K562 (cell line): ENCODE results near the gene H3-3A. TPM values are rescaled to one million over a fixed set of nuclear protein-coding genes. Genes with fewer than 3 reads are reported as not detected.

Source experiments
- ATAC-seq: fragments of 200-7000 bp; cut with Tn5 transposase; 3 replicates; pipeline ENCODE4 v1.9.1; 2020; ENCODE audit warnings: moderate library complexity
- BruUV-seq: library from RNA; stranded (reverse); fragments of 400-500 nt; replicated peaks from 2 replicates; lab custom pipeline; 2021; lab: Mats Ljungman, UMichigan
- CTCF ChIA-PET: fragments of 300-600 bp; formaldehyde crosslinking; extraction: SDS; loops from one replicate; lab custom pipeline; 2021; ENCODE audit warnings: low intra/inter-chr PET ratio; lab: Yijun Ruan, JAX
- POLR2A ChIA-PET: fragments of 300-600, 350-650 bp; sonication (Branson Sonifier 250); formaldehyde crosslinking; extraction: SDS; loops from one replicate; lab custom pipeline; 2021; ENCODE audit warnings: antibody characterized with exemption, inconsistent platforms; lab: Yijun Ruan, JAX
- DNase-seq, 4 experiments: peaks; one replicate each; pipeline versions ENCODE4 v3.0.0 to v3.0.0-alpha.2; 2011 to 2018; ENCODE audit warnings: low spot score in 3 of 4, mixed read lengths in 3 of 4; ENCODE audit errors: extremely low read depth in 1 of 4
- FAIRE-seq: peaks from 2 replicates; lab custom pipeline; 2011; peaks lifted over from hg19 to GRCh38; lab: Jason Lieb, UNC
- H2AFZ ChIP-seq: 2 replicates; pipeline ENCODE4 v1.6.0; 2011; ENCODE audit warnings: low read depth, low read length, control low read depth, inconsistent platforms
- H3K27ac ChIP-seq: fragments of 200-600 bp; 3 replicates; pipeline ENCODE4 v1.8.0; 2011; ENCODE audit warnings: low read depth, mild to moderate bottlenecking, control low read depth, inconsistent platforms, low read length, moderate library complexity, mixed read lengths; ENCODE audit errors: extremely low read depth
- H3K27me3 ChIP-seq, 2 experiments: fragments of 300-600 bp in 1 of 2; 2 replicates in 1 of 2; 3 replicates in 1 of 2; pipeline versions ENCODE4 v1.6.0 to v1.8.0; 2011; ENCODE audit warnings: inconsistent platforms in 2 of 2, low read length in 2 of 2, mild to moderate bottlenecking in 1 of 2, mixed read lengths in 1 of 2, moderate library complexity in 1 of 2; ENCODE audit not compliant: control insufficient read depth in 2 of 2, insufficient read depth in 2 of 2
- H3K36me3 ChIP-seq: fragments of 300-600 bp; 3 replicates; pipeline ENCODE4 v1.8.0; 2011; ENCODE audit warnings: mild to moderate bottlenecking, low read length, inconsistent platforms; ENCODE audit not compliant: control insufficient read depth, insufficient read depth
- H3K4me1 ChIP-seq, 2 experiments: fragments of 200-600 bp in 1 of 2; replicated peaks in 1 of 2; 2 replicates in 1 of 2; 3 replicates in 1 of 2; pipeline versions ENCODE4 v1.5.1 to v1.8.0; 2011; ENCODE audit warnings: inconsistent platforms in 2 of 2, low read length in 2 of 2, mild to moderate bottlenecking in 1 of 2, mixed read lengths in 1 of 2, moderate library complexity in 1 of 2; ENCODE audit not compliant: control insufficient read depth in 2 of 2, insufficient read depth in 2 of 2
- H3K4me2 ChIP-seq: 2 replicates; pipeline ENCODE4 v1.6.1; 2011; ENCODE audit warnings: low read length, control low read depth, inconsistent platforms, mixed read lengths; ENCODE audit not compliant: insufficient read depth
- H3K4me3 ChIP-seq: fragments of 200-600 bp; sonication (generic), shearing (Covaris generic); 2 replicates; pipeline ENCODE4 v1.5.1; 2016; ENCODE audit warnings: control low read depth, inconsistent platforms
- H3K79me2 ChIP-seq: fragments of 200-600 bp; 3 replicates; pipeline ENCODE4 v1.8.0; 2011; ENCODE audit warnings: low read length, inconsistent platforms; ENCODE audit not compliant: control insufficient read depth, insufficient read depth
- H3K9ac ChIP-seq, 2 experiments: 2 replicates each; pipeline versions ENCODE4 v1.6.0 to v1.6.1; 2011; ENCODE audit warnings: low read depth in 2 of 2, low read length in 2 of 2, control low read depth in 1 of 2, inconsistent platforms in 1 of 2, mild to moderate bottlenecking in 1 of 2, mixed read lengths in 1 of 2; ENCODE audit not compliant: insufficient read depth in 1 of 2
- H3K9me1 ChIP-seq: one replicate; pipeline ENCODE4 v1.6.0; 2011; ENCODE audit warnings: inconsistent platforms, mild to moderate bottlenecking, low read length, moderate library complexity; ENCODE audit not compliant: control insufficient read depth, insufficient read depth
- H3K9me3 ChIP-seq: replicated peaks from 2 replicates; pipeline ENCODE4 v1.5.1; 2011; ENCODE audit warnings: low read depth, low read length, inconsistent platforms; ENCODE audit not compliant: control insufficient read depth, insufficient read depth
- H4K20me1 ChIP-seq: replicated peaks from 2 replicates; pipeline ENCODE4 v1.6.1; 2011; ENCODE audit warnings: low read length, inconsistent platforms, mixed read lengths; ENCODE audit not compliant: control insufficient read depth, insufficient read depth
- CBX3 ChIP-seq, 2 experiments: IDR thresholded peaks; 1 replicate in 1 of 2; 2 replicates in 1 of 2; pipeline ENCODE4 v1.6.1; 2012; ENCODE audit warnings: inconsistent platforms in 2 of 2, low read length in 2 of 2, borderline replicate concordance in 1 of 2, control low read depth in 1 of 2
- EZH2 ChIP-seq: IDR thresholded peaks from 2 replicates; pipeline ENCODE4 v1.6.1; 2012; ENCODE audit warnings: low read depth, mild to moderate bottlenecking, inconsistent platforms, low read length, borderline replicate concordance
- TRIM24 ChIP-seq, 2 experiments: fragments of 450-650 bp; IDR thresholded peaks; 2 replicates each; pipeline ENCODE4 v1.6.1; 2016
- TRIM28 ChIP-seq: fragments of 450-650 bp; IDR thresholded peaks from 2 replicates; pipeline ENCODE4 v1.6.1; 2017
- ZNF316 ChIP-seq: fragments of 450-650 bp; IDR thresholded peaks from 2 replicates; pipeline ENCODE4 v1.6.1; 2016
- ZNF740 ChIP-seq, 3 experiments: fragments of 200-800 bp in 1 of 3; sonication (Bioruptor generic) in 1 of 3; sonication (generic) in 1 of 3; formaldehyde crosslinking in 1 of 3; IDR thresholded peaks; 2 replicates each; pipeline versions ENCODE4 v1.6.1 to v1.8.0; 2016 to 2022; ENCODE audit warnings: mild to moderate bottlenecking in 2 of 3, missing compliant biosample characterization in 2 of 3, missing genetic modification characterization in 2 of 3, missing genetic modification reagents in 1 of 3
- WGBS: fragments of 100-300 bp; shearing (Covaris generic); methylation state at CpG from one replicate; pipeline ENCODE4 v1.1.6; 2016; ENCODE audit warnings: low coverage, mixed read lengths; ENCODE audit not compliant: insufficient coverage; ENCODE audit errors: missing lambda C conversion rate; 5-methylcytosine and 5-hydroxymethylcytosine counted together
- in situ Hi-C: fragments of 300-500 bp; cut with MboI; formaldehyde crosslinking; loops from 4 replicates; pipeline ENCODE4 v1.15.0; 2018; ENCODE audit warnings: inconsistent platforms, mixed read lengths
- intact Hi-C: fragments of 100-400 bp; cut with micrococcal nuclease; formaldehyde crosslinking; loops from 2 replicates; pipeline ENCODE4 v1.14.2; 2022
- polyA plus RNA-seq, 8 experiments: library from polyadenylated mRNA; depleted of rRNA in 4 of 8; stranded (reverse) in 5 of 8; unstranded in 3 of 8; fragments of >200 nt; fragmentation: Nextera tagmentation in 2 of 8; fragmentation: Illumina TruSeq in 1 of 8; extraction: Ambion mirVana in 2 of 8; extraction: Trizol in 1 of 8; gene quantifications; 2 replicates each; pipeline versions ENCODE4 v1.2.1 to v1.2.3, GENCODE V29; 2011 to 2014; ENCODE audit warnings: inconsistent platforms in 1 of 8, missing spikeins in 1 of 8
- total RNA-seq, 7 experiments: library from RNA; depleted of rRNA in 6 of 7; stranded (reverse); fragments of >200 nt in 6 of 7; fragmentation: Illumina TruSeq in 2 of 7; extraction: Trizol in 2 of 7; gene quantifications; 2 replicates each; pipeline versions ENCODE4 v1.2.1 to v1.2.3, GENCODE V29; 2011 to 2021; ENCODE audit warnings: low replicate concordance in 1 of 7

H3-3A gene
- total and polyA plus RNA-seq, 9 of the 15 experiments (the other 6 are each of a cell fraction or from before 2014, with no cell fraction given) = 426 to 1,083 (median 591) TPM

GRCh38 chr1:226060427-226060826 lies 2.1 kb upstream of the H3-3A start:
- no TSS peak for BruUV-seq
- Histone ChIP-seq H3K9me3 (no peaks in the 10 kb centered on the region; the same call in 1 of the 2 replicates), H3K79me2 (peaks cover 39% of the 10 kb centered on the region), H3K4me1 (peaks cover 7 to 11% of the 10 kb centered on the region in 2 experiments; a peak in 4 of 5 replicates), H2AFZ (no peak overlapping the region), H3K27ac (no peak overlapping the region), H3K9ac (no peak overlapping the region; a peak in 1 of 4 replicates), H3K4me2 (no peak overlapping the region), H3K9me1 (peaks cover 4% of the 10 kb centered on the region), H3K36me3 (peaks cover 10% of the 10 kb centered on the region), H3K27me3 (no peaks in the 10 kb centered on the region), H4K20me1 (peaks cover 17% of the 10 kb centered on the region), H3K4me3 (no peak overlapping the region)
- ATAC-seq (no peak), DNase-seq (no peak), FAIRE-seq (no peak)
- in situ Hi-C loops (no loop called here), intact Hi-C loops (loop anchor here (5.0 kb wide), 3 partner anchors 133 to 248 kb away; partner anchors contain the start of gene EPHX1)
- CTCF ChIA-PET = no interaction called here
- POLR2A ChIA-PET = interaction anchor here (0.6 to 3.9 kb wide), 7 partner anchors 8 to 197 kb away, joined by 3 to 100 read pairs (median 9); partner anchors contain the start of gene SDE2
- TF ChIP-seq ZNF740 (CRISPR knock-in tag; IDR thresholded peaks at IDR 0.05) = no peak
- TF ChIP-seq ZNF740 (tag; IDR thresholded peaks at IDR 0.05) = no peak
- TF ChIP-seq TRIM28 = peak; percentile 57
- no peak for TF ChIP-seq EZH2
- TF ChIP-seq ZNF316 = peak; percentile 85
- 0 out of 3 replicates have a peak, but pooled peaks of 1 of the 2 experiments have one; percentile 45 for TF ChIP-seq CBX3 (IDR thresholded peaks at IDR 0.05; ENCODE audit: borderline replicate concordance in 1 of 2, low read length in 2 of 2)
- TF ChIP-seq TRIM24 (IDR thresholded peaks at IDR 0.05) = peak; percentile 64 to 71; a peak in 2 of 4 replicates
- WGBS = 100% methylated on average over 1 of the region's 1 CpG
